GM12891 (cell line): ENCODE data around the gene FAM184B.

Experiments used
- PAX5 ChIP-seq: IDR thresholded peaks from 2 replicates; pipeline ENCODE4 v1.6.1; 2011; ENCODE audit warnings: low read length, moderate library complexity, mild to moderate bottlenecking; ENCODE audit not compliant: insufficient read depth, severe bottlenecking
- POLR2A ChIP-seq: IDR thresholded peaks from 2 replicates; pipeline ENCODE4 v1.6.1; 2011; ENCODE audit warnings: low read depth, low read length, control low read depth
- POLR2AphosphoS5 ChIP-seq: IDR thresholded peaks from 2 replicates; pipeline ENCODE4 v1.6.1; 2011; ENCODE audit warnings: low read depth, low read length, control low read depth
- SPI1 ChIP-seq: IDR thresholded peaks from 2 replicates; pipeline ENCODE4 v1.6.1; 2011; ENCODE audit warnings: low read depth, low read length, control low read depth
- TAF1 ChIP-seq: IDR thresholded peaks from 2 replicates; pipeline ENCODE4 v1.6.1; 2011; ENCODE audit warnings: low read depth, low read length, control low read depth

DNA sequence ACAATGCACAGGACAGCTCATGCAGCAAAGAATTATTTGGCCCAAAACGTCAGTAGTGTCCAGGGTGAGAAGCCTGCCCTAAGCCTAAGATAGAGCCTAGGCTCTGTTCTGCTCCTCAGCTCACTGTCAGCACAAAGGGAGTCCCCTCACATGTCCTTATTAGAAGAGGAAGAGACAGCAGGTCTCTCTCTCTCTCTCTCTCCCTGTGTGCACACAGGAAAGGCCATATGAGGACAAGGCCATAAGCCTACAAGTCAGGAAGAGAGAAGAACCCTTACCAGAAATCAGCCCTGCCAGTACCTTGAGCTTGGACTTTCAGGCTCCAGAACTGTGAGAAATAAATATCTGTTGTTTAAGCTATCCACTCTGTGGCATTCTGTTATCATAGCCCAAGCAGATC, 20.4 kb downstream of the FAM184B start:
- TF ChIP-seq POLR2A (no peak), PAX5 (no peak), TAF1 (no peak), POLR2AphosphoS5 (no peak), SPI1 (no peak)
